UCSD-AML1 (cell line): ENCODE results near the gene BCAR1.
"Not testable (repeated sequence)": the region's sequence is repeated elsewhere in the genome, so short reads cannot be mapped to it uniquely, and the experiment has no call there.

Source experiments
- DNase-seq: peaks from one replicate; lab custom pipeline; 2025; ENCODE audit not compliant: unreplicated experiment; lab: John Stamatoyannopoulos, UW

The BCAR1 gene

GRCh38 chr16:75225678-75226515 is 25.5 kb downstream of the BCAR1 start:
- DNase-seq = no peak

GRCh38 chr16:75225092-75225491 is 26.3 kb downstream of the BCAR1 start:
- DNase-seq = no peak

GRCh38 chr16:75224306-75225082 is 26.9 kb downstream of the BCAR1 start:
- DNase-seq = no peak

GRCh38 chr16:75223129-75223528 is 28.3 kb downstream of the BCAR1 start:
- DNase-seq = not testable (repeated sequence)

- no peak for DNase-seq
These were observed 29.1 kb downstream of the BCAR1 start for GRCh38 chr16:75222271-75222783.

GRCh38 chr16:75219838-75220237 is 31.6 kb downstream of the BCAR1 start:
- DNase-seq = no peak

- no peak for DNase-seq
These were observed 32.3 kb downstream of the BCAR1 start for GRCh38 chr16:75219088-75219487.

- DNase-seq = no peak
These were observed 33.0 kb downstream of the BCAR1 start, which contains the start of gene CTRB1 for GRCh38 chr16:75218256-75219076. Gene CTRB1 (plus strand): TSS chr16:75218988. CDS start chr16:75219008, 20 bp downstream.

GRCh38 chr16:75217389-75217851 is 34.0 kb downstream of the BCAR1 start:
- DNase-seq = no peak

GRCh38 chr16:75216576-75216975 is 34.8 kb downstream of the BCAR1 start:
- DNase-seq = no peak

- DNase-seq = no peak
These were observed 35.3 kb downstream of the BCAR1 start for GRCh38 chr16:75216127-75216526.

GRCh38 chr16:75211286-75211685 is 40.1 kb downstream of the BCAR1 start:
- DNase-seq = not testable (repeated sequence)

GRCh38 chr16:75209944-75210343 is 41.5 kb downstream of the BCAR1 start:
- no peak for DNase-seq

GRCh38 chr16:75209514-75209913 is 41.9 kb downstream of the BCAR1 start:
- DNase-seq = not testable (repeated sequence)

- no peak for DNase-seq
These were observed 42.4 kb downstream of the BCAR1 start for GRCh38 chr16:75208861-75209505.

- DNase-seq = no peak
These were observed 43.1 kb downstream of the BCAR1 start for GRCh38 chr16:75208242-75208825.

- no peak for DNase-seq
These were observed 43.6 kb downstream of the BCAR1 start for GRCh38 chr16:75207831-75208230.

- no peak for DNase-seq
These were observed 44.5 kb downstream of the BCAR1 start, which contains the start of gene CTRB2 for GRCh38 chr16:75206749-75207451. Gene CTRB2 (minus strand): TSS chr16:75207161. CDS start chr16:75207141, 20 bp downstream.
